Nephron progenitor cell (in vitro differentiated cells): ENCODE data around the gene PPP2R2D.
A peak's percentile ranks its signal among the peaks of the same experiment; 100 is the strongest.

ENCODE experiments used
- DNase-seq: peaks from one replicate; pipeline ENCODE4 v3.0.0; 2021
- H3K27ac Mint-ChIP-seq: 2 replicates; pipeline ENCODE4 v1.8.0; 2021; ENCODE audit warnings: mild to moderate bottlenecking, moderate library complexity, mixed read lengths
- H3K27me3 Mint-ChIP-seq: 2 replicates; pipeline ENCODE4 v1.8.0; 2021; ENCODE audit warnings: mild to moderate bottlenecking, low read depth, mixed read lengths; ENCODE audit not compliant: poor library complexity
- H3K36me3 Mint-ChIP-seq: 2 replicates; pipeline ENCODE4 v1.8.0; 2021; ENCODE audit warnings: low read depth, mixed read lengths
- H3K4me1 Mint-ChIP-seq: 2 replicates; pipeline ENCODE4 v1.8.0; 2021; ENCODE audit warnings: mixed read lengths
- H3K4me3 Mint-ChIP-seq: 2 replicates; pipeline ENCODE4 v1.8.0; 2021; ENCODE audit warnings: mild to moderate bottlenecking, moderate library complexity, mixed read lengths
- H3K9me3 Mint-ChIP-seq: 2 replicates; pipeline ENCODE4 v1.8.0; 2021; ENCODE audit warnings: mild to moderate bottlenecking, moderate library complexity, mixed read lengths
- CTCF ChIP-seq: fragments of 200-600 bp; sonication (generic); IDR thresholded peaks from 2 replicates; pipeline ENCODE4 v1.5.0; 2021; ENCODE audit warnings: antibody characterized with exemption

PPP2R2D gene

DNA sequence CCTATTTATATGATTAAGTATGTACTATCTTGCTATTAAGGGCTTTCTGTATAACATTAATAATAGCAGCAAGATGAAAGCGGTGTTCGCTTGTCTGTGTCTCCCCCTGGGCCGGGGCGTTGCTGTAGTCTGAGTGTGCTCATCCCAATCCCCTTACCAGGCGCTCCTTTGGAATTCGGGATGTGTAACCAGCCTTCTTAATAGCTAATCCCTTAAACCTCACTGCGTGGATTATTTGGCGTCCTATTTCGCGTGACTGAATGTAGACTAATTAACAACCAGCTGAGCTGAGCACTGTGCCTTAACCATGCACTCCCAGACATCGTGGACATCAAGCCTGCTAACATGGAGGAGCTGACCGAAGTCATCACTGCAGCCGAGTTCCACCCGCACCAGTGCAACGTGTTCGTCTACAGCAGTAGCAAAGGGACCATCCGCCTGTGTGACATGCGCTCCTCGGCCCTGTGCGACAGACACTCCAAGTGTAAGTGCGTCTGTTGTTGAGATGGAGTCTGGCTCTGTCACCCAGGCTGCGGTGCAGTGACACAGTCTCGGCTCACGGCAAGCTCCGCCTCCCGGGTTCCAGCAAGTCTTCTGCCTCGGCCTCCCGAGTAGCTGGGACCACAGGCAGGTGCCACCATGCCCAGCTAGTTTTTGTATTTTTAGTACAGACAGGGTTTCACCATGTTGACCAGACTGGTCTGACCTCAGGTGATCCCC lies 44.3 kb downstream of the PPP2R2D start:
- H3K36me3 Mint-ChIP-seq = peaks cover 83% of the 10 kb centered on the region
- no peak for DNase-seq
- H3K4me1 Mint-ChIP-seq = no peaks in the 10 kb centered on the region
- H3K27me3 Mint-ChIP-seq = no peaks in the 10 kb centered on the region
- no peak for TF ChIP-seq CTCF
- no peaks in the 10 kb centered on the region for H3K9me3 Mint-ChIP-seq
- H3K27ac Mint-ChIP-seq = no peak overlapping the region
- no peak overlapping the region for H3K4me3 Mint-ChIP-seq

DNA sequence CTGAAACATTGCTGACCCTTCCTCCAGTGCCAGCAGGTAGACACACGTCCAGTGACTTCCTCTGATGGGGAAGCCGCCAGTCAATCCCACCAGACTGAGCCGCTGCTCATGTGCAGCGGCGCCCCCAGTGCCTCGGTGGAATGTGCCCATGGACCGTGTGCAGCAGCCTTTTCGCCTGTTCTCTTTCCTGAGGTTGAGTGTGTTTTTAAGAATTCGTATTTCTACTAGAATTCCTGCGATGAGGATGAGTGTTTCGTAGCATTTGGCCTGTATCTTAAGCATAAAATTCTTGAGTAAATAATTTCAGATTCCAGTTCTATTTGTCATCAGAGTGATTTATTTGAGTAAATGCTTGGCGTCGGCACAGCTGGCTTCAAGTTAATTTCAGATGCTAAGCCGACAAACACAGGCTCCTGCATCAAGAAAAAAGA lies 45.5 kb downstream of the PPP2R2D start:
- H3K27ac Mint-ChIP-seq = peak overlapping the region; percentile 32
- TF ChIP-seq CTCF = no peak
- H3K27me3 Mint-ChIP-seq = no peaks in the 10 kb centered on the region
- peaks cover 83% of the 10 kb centered on the region for H3K36me3 Mint-ChIP-seq
- no peaks in the 10 kb centered on the region for H3K9me3 Mint-ChIP-seq
- no peaks in the 10 kb centered on the region for H3K4me1 Mint-ChIP-seq
- no peak for DNase-seq
- no peak overlapping the region for H3K4me3 Mint-ChIP-seq

DNA sequence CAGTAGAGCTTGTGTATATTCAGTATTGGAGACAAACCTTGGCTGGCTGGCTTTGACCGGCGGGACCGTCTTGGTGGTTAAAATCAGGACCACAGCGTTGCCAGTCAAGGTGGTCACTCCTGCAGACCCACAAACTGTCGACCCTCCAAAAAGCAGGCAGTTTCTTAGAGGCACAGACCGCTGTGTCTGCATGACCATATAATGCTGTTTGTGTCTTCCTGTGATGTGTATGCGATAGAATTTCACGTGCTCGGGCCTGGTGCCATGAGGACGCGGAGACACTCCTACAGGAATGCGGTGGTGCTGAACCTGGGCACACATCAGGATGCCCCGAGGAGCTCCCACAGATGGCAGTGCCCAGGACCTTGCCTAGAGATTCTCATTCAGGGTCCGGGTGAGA lies 46.1 kb downstream of the PPP2R2D start:
- Mint-ChIP-seq H3K4me3 (no peak overlapping the region), H3K4me1 (no peaks in the 10 kb centered on the region), H3K27ac (no peak overlapping the region), H3K9me3 (no peaks in the 10 kb centered on the region), H3K27me3 (no peaks in the 10 kb centered on the region), H3K36me3 (peaks cover 82% of the 10 kb centered on the region)
- no peak for DNase-seq
- TF ChIP-seq CTCF = no peak

DNA sequence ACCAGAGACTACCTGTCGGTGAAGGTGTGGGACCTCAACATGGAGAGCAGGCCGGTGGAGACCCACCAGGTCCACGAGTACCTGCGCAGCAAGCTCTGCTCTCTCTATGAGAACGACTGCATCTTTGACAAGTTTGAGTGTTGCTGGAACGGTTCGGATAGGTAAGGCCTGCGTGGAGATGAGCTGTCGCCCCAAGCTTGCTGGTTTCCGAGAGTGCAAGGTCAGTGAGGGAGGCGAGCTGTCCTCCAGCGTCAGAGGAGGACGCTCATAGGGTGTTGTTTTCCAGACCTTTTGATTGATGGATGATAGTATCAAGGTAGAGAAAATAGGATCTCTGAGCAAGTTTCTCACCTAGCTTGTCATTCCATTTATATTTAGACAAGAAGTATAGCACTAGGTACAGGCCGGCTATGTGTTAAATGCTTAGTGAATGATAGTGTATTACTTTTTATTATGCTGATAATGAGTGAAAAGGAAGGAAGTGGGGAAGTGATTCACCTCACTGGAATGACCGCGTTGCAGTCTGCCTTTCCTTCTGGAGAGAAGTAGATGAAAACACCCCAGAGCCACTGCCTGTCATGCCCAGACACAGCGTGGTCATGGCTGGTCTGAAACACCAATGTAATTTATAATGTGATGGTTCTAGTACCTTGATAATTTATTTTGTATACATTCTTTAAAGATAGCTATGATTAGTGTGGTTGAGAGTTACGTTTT lies 47.0 kb downstream of the PPP2R2D start:
- Mint-ChIP-seq H3K4me1 (no peaks in the 10 kb centered on the region), H3K27me3 (no peaks in the 10 kb centered on the region), H3K27ac (no peak overlapping the region), H3K4me3 (no peak overlapping the region), H3K9me3 (no peaks in the 10 kb centered on the region), H3K36me3 (peaks cover 83% of the 10 kb centered on the region)
- no peak for DNase-seq
- no peak for TF ChIP-seq CTCF

GRCh38 chr10:131948501-131948900 lies 47.7 kb downstream of the PPP2R2D start:
- Mint-ChIP-seq H3K27me3 (no peaks in the 10 kb centered on the region), H3K9me3 (no peaks in the 10 kb centered on the region), H3K27ac (no peak overlapping the region), H3K4me3 (no peak overlapping the region), H3K36me3 (peaks cover 80% of the 10 kb centered on the region), H3K4me1 (no peaks in the 10 kb centered on the region)
- TF ChIP-seq CTCF = no peak
- DNase-seq = no peak
